ENCODE data around the gene KCND2.

Gene KCND2

GRCh38 chr7:120311028-120311788, 38.2 kb downstream of the KCND2 start:
- no peak for DNase-seq (ENCODE audit: low read depth)

GRCh38 chr7:120320218-120320961, 47.4 kb downstream of the KCND2 start:
- no peak for DNase-seq (ENCODE audit: low read depth)

GRCh38 chr7:120327054-120327453, 54.1 kb downstream of the KCND2 start:
- no peak for DNase-seq (ENCODE audit: low read depth)

DNA sequence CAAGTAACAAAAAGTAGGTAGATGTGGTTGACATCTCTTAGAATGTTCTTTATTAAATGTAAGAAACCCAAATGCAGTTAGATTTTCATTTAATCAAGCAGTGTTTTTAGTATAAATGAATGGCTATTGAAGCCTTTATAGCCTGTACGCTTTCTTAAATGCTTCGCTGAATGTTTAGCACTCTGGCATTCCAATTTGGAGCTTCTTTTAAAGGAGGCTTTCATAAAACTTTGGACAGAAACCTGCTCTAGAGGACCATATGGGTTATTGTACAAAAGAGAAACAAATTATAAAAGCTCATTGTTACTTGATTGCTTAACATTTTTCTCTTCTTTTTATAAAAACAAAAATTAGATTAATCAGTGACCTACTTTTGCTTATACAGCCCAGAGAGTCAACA, 59.5 kb downstream of the KCND2 start:
- no peak for DNase-seq (ENCODE audit: low read depth)

DNA sequence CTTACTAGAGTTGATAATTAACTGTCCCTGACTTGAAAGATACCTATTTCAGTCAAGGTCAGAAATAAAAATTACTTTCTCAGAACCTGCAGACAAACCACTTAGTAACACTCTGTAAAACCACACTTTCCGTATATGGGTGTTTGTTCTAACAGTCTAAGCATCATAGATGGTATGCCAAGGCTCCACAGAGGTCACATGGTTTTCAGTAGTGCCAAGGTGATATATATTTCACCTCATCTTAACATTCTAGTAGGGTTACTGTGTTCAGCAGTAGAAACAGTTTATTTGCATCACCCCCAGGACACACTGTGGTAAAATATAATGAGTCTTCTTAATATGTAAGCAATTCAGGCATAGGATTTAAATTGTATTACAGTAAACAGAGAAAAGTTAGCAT, 61.5 kb downstream of the KCND2 start:
- DNase-seq (ENCODE audit: low read depth): no peak

DNA sequence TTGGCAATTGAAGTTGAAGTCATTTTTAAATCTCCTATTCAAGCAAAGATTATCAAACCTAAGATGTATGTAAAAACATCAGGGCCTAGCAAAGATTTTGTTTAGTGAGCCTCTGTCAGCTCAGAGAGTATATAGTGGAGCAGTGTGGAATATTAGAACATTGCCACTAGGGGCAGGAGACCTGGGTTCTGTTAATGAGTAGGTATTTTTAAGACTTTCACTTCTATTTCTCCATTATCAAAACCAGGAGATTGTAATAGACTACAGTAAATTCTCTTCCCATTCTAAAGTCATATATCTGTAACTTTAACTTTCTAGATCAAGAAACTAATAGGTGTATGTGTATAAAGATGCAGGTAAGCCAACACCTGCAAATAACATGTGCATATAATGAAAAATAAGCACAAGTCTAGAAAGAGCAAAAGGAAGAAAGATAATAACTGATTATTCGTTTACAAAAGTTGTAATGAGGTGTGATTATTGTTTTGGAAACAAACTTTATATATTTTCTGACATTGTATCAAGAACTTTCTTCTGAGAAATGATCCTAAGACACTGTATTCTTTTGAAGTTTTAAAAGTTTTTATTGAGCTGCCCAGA, 64.4 kb downstream of the KCND2 start:
- no peak for DNase-seq (ENCODE audit: low read depth)

DNA sequence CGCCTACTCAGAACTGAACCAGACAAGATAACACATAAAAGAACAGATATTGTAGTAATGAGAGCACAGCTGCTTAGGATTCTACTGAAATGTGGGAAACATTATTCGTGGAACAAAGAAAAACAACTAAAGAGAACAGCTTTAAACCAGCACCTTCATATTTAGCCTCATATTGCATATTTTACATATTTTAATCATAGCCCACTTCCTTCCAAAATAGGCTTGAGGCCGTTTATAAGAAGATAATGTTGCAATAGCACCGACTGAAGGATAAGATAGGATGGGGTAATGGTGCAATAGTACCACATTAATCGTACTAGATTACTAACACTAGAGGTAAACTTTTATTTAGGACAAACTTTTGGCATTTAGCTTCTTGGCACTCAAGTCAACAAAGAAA, 71.3 kb downstream of the KCND2 start:
- no peak for DNase-seq (ENCODE audit: low read depth)

GRCh38 chr7:120353171-120353570, 80.2 kb downstream of the KCND2 start:
- DNase-seq (ENCODE audit: low read depth): no peak

- no peak for DNase-seq (ENCODE audit: low read depth)
Measured at GRCh38 chr7:120360918-120361317, 87.9 kb downstream of the KCND2 start.

DNA sequence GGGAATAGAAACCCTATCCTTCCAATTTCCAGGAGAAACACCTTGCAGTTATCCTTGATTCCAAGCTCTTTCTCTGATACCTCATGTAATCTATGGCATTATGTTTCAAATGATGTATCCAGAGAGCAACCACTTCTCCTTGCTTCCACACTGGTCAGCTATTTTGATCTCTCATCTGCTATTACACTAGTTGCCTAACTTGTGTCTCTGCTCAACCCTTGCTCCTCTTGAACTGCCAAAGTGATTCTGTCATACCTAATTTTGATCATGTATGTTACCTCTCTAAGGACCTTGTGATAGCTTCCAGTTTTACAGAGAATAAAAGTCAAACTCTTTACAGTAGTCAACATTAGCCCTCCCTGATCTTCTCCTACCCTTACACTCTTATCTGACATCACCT, 90.4 kb downstream of the KCND2 start:
- DNase-seq (ENCODE audit: low read depth): no peak

GRCh38 chr7:120370954-120371353, 98.0 kb downstream of the KCND2 start:
- no peak for DNase-seq (ENCODE audit: low read depth)

DNA sequence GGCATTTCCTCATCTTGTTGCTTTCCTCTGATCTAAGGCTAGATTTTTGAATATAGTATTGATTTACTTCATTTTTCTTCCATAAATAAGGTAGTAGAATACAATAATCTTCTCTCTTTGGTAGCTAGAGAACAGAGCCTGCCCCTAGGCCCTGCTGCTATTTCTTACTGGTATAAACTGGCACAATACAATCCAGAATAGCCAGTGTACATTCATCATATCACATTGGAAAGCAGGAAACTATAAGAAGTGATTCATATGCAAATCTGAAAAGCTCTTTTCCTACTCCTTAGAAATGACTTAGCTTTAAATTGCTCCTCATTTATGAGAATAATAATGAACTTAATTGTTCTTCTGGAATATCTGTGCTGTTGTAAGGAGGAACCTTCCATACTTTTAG, 100.2 kb downstream of the KCND2 start:
- no peak for DNase-seq (ENCODE audit: low read depth)

GRCh38 chr7:120394595-120394994, 121.6 kb downstream of the KCND2 start:
- no peak for DNase-seq (ENCODE audit: low read depth)

DNA sequence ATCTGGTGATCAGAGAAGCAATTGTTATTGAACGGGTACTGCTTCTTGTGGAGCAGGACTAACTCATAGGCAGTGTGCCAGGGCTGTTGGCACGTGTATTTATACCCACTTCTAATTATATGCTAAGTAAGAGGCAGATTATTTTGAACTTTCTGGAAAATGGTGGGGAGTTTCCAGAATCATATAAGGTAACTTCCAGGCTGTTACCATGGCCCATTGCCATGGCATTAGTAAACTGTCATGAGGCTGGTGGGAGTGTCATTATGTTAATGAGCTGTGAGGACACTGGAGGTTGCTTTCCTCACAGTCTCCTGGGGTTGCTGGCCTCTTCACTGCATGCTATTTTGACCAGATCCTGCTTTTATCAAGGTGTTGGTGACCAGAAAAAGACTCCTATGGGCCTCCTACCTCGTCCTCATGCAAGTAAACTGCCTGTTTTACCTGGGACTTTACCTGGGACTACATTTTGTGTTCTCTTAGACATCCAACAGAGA, 122.6 kb downstream of the KCND2 start:
- no peak for DNase-seq (ENCODE audit: low read depth)

DNA sequence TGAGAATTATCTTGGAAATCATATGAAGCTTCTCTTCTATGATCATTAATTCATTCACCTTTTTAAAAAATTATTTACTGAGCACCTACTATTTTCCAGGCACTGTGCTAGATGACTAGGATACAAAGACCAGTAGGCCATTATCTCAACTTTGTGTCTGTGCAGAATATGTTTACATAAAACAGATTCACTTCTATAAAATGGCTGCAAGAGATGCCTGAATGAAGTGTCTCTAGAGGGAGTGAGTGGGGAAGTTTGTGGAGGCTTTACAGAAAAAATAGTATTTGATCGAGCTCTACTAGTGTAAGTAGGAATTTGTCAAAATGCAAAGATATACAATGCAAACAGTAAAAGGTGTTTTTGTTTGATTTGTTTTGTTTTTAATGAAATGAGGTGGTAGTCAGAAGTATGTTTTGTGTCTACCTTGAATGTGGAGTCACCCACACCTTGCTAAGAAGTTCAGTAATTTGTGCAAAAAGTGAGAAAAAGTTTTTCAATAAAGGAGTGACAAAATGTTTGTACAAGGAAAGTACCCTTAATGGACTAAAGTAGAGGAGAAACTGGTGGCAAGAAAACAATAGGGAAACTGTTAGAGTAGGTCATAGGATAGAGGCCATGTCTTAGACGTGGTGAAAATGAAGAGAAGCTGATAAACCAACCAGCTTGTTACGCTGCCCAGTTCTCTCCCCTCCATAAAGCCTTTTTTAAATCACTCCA, 125.5 kb downstream of the KCND2 start:
- no peak for DNase-seq (ENCODE audit: low read depth)

DNA sequence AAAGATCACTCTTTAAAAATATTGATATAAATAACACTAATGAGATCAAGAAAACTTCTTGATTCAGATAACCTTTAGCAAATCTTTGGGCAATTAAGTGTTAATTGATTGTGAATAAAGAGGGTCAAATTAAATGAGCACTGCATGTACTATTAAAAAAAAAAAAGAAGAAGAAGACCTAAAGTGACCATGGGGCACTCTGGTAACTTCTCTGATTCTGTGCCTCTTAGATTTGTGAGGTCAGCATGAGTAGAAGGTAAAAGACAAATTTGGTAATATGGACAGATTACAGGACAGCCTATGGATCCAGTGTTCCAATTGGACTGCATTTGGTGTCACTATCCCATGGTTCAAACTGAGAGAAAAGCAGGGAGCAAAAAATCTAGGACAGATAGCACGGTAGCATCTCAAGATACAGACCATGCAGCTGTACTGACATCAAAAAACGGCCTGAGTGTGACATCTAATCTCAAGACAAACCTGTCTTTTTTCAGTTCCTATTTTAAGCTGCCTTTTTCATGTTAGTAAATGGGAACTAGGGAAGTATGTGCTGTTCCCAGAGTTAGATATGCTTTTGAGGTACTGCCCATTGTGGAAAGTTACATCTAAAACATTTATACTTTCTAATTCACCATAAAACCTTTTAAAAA, 128.0 kb downstream of the KCND2 start:
- no peak for DNase-seq (ENCODE audit: low read depth)

GRCh38 chr7:120402079-120402767, 129.2 kb downstream of the KCND2 start:
- no peak for DNase-seq (ENCODE audit: low read depth)

- no peak for DNase-seq (ENCODE audit: low read depth)
Measured at GRCh38 chr7:120402801-120403200, 129.8 kb downstream of the KCND2 start.

GRCh38 chr7:120404042-120404441, 131.1 kb downstream of the KCND2 start:
- no peak for DNase-seq (ENCODE audit: low read depth)

DNA sequence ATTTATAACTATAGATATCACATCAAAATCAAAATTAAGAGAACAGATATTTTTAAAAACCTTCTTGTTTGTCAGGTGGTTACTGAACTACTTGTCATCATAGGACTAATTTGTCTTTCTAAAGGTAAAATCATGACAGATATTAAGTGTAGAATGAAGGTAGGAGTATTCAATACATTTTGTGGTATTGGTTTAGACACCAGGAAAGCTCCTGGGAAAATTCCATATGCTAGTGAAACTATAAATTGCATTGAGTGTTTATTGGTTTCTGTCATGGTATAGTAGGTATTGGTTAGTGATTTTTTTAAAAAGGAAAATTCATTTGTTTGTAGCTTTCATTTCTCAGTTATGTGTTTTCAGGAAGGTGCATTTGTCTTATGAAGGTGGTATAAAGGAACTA, 132.7 kb downstream of the KCND2 start:
- no peak for DNase-seq (ENCODE audit: low read depth)

DNA sequence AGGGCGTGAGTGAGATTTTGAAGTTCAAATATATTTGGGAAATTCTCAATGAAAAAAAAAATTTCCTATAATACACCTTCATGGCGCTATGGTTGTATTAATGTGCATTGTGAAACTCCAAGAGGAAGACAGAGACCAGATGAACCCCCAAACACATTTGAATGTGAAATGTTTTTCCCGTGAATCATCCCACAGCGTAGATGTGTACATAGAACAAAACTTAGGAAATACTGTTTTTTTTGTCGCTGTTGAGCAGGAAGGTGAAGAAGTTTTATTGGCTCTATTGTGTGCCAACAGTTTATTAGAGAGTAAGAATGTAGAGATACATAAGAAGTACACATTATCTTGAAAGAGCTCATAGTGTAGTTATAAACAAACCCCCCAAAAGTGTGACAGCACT, 134.0 kb downstream of the KCND2 start:
- no peak for DNase-seq (ENCODE audit: low read depth)
